Left ventricle myocardium inferior (tissue), 1 donor: Measurements from ENCODE around the gene TIGD2. TPM values are rescaled to one million over a fixed set of nuclear protein-coding genes. Genes with fewer than 3 reads are reported as not detected.
A peak's percentile ranks its signal among the peaks of the same experiment; 100 is the strongest.

Source experiments
- DNase-seq: peaks from one replicate; pipeline ENCODE4 v3.0.0-alpha.2; 2020
- H3K27ac ChIP-seq: fragments of 200-600 bp; replicated peaks from 2 replicates; pipeline ENCODE4 v1.8.0; 2021
- H3K27me3 ChIP-seq: fragments of 200-600 bp; 2 replicates; pipeline ENCODE4 v1.8.0; 2021; ENCODE audit warnings: low read depth
- H3K36me3 ChIP-seq: fragments of 200-600 bp; 2 replicates; pipeline ENCODE4 v1.8.0; 2021
- H3K4me1 ChIP-seq: fragments of 200-600 bp; 2 replicates; pipeline ENCODE4 v1.8.0; 2021
- H3K4me3 ChIP-seq: fragments of 200-600 bp; 2 replicates; pipeline ENCODE4 v1.8.0; 2021; ENCODE audit warnings: mild to moderate bottlenecking, moderate library complexity
- H3K9me3 ChIP-seq: fragments of 200-600 bp; replicated peaks from 2 replicates; pipeline ENCODE4 v1.8.0; 2021
- intact Hi-C: fragments of 100-400 bp; cut with micrococcal nuclease; formaldehyde crosslinking; loops from one replicate; pipeline ENCODE4 v1.11.0; 2022
- long read RNA-seq: library from polyadenylated mRNA; unstranded; transcript quantifications from one replicate; pipeline ENCODE4 v2.0.0, GENCODE V29; 2021
- total RNA-seq: library from RNA; stranded (reverse); fragmentation: NEBNext Ultra II Directional; extraction: Animal tissue kit (Norgen Biotek cat#: 25700); gene quantifications from one replicate; pipeline ENCODE4 v1.2.1, GENCODE V29; 2021
- TF ChIP-seq, protein P1 (sequence below): fragments of 200-600 bp; IDR thresholded peaks from 2 replicates; pipeline ENCODE4 v1.8.0; 2021; ENCODE audit warnings: antibody characterized with exemption, mild to moderate bottlenecking, borderline replicate concordance
- donor health status: DM: no; HTN: yes; CAD: no; lungs with severe emphysema.

TIGD2 gene
- total RNA-seq: 2.0 TPM
- long read RNA-seq, transcript TIGD2-202 (2 exons, 3,217 nt): major isoform, 5 of 6 reads
- long read RNA-seq, partial matches to known transcripts: 0 of 6 reads
- long read RNA-seq, other reads (novel, unspliced or antisense): 0 of 6 reads

GRCh38 chr4:89110986-89111832 is at the start of gene TIGD2:
Gene TIGD2 (plus strand): TSS chr4:89111533. CDS start chr4:89112975, 1,442 bp downstream.
- peaks cover 27% of the 10 kb centered on the region for H3K4me1 ChIP-seq
- peak within 1 kb of the TSS; percentile 86 for H3K4me3 ChIP-seq
- TF ChIP-seq, protein P1, sequence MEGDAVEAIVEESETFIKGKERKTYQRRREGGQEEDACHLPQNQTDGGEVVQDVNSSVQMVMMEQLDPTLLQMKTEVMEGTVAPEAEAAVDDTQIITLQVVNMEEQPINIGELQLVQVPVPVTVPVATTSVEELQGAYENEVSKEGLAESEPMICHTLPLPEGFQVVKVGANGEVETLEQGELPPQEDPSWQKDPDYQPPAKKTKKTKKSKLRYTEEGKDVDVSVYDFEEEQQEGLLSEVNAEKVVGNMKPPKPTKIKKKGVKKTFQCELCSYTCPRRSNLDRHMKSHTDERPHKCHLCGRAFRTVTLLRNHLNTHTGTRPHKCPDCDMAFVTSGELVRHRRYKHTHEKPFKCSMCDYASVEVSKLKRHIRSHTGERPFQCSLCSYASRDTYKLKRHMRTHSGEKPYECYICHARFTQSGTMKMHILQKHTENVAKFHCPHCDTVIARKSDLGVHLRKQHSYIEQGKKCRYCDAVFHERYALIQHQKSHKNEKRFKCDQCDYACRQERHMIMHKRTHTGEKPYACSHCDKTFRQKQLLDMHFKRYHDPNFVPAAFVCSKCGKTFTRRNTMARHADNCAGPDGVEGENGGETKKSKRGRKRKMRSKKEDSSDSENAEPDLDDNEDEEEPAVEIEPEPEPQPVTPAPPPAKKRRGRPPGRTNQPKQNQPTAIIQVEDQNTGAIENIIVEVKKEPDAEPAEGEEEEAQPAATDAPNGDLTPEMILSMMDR: peak; percentile 91
- H3K27ac ChIP-seq: peak within 1 kb of the TSS; percentile 91
- intact Hi-C loops: no loop called here
- H3K36me3 ChIP-seq: no peaks in the 10 kb centered on the region
- no peaks in the 10 kb centered on the region for H3K27me3 ChIP-seq
- peaks cover 19% of the 10 kb centered on the region for H3K9me3 ChIP-seq
- DNase-seq: peak; percentile 90

GRCh38 chr4:89064848-89065247 is 46.5 kb upstream of the TIGD2 start:
- no peaks in the 10 kb centered on the region for H3K4me1 ChIP-seq
- H3K9me3 ChIP-seq: peaks cover 4% of the 10 kb centered on the region
- H3K27me3 ChIP-seq: no peaks in the 10 kb centered on the region
- intact Hi-C loops: no loop called here
- no peak overlapping the region for H3K27ac ChIP-seq
- TF ChIP-seq, protein P1: no peak
- no peak overlapping the region for H3K4me3 ChIP-seq
- DNase-seq: no peak
- H3K36me3 ChIP-seq: no peaks in the 10 kb centered on the region

DNA sequence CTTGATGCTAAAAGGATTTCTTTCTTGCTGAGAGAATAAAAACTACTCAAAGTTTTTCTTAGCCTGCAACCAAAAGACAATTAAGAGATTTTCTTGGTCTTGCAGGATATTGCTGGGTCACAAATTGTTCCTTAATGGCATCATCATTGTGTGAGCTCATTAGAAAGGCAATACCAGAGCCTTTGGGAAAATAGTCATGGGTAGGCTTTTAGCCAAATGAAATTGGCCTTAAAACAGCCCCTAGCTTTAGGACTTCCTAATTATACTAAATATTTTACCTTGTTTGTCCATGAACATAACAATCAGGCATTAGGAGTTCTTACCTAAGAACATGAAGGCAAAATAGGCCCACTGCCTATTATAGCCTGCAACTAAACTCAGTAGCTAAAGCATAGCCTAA is 43.9 kb upstream of the TIGD2 start:
- H3K9me3 ChIP-seq: no peaks in the 10 kb centered on the region
- no peaks in the 10 kb centered on the region for H3K36me3 ChIP-seq
- H3K27ac ChIP-seq: no peak overlapping the region
- TF ChIP-seq, protein P1: no peak
- no peaks in the 10 kb centered on the region for H3K4me1 ChIP-seq
- intact Hi-C loops: no loop called here
- DNase-seq: no peak
- H3K4me3 ChIP-seq: no peak overlapping the region
- no peaks in the 10 kb centered on the region for H3K27me3 ChIP-seq

DNA sequence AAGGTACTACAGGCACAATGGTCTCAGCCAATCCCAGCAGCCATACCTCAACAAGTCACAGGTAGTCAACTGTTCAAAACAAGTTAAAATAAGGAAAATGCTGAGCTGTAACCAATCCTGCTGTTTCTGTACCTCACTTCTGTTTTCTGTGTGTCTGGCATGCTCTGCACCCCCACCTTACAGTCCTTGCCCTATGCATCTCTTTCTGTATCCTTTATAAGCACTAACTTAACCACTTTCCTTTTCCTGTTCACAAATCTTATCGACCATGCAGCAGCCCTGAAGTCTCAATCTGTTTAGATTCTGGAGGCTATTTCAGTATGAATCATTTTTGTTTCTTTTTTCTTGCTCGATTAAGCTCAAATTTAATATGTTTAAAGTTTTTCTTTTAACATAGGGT is 41.9 kb upstream of the TIGD2 start:
- H3K9me3 ChIP-seq: no peaks in the 10 kb centered on the region
- no peak overlapping the region for H3K4me3 ChIP-seq
- TF ChIP-seq, protein P1: no peak
- no peak overlapping the region for H3K27ac ChIP-seq
- H3K27me3 ChIP-seq: no peaks in the 10 kb centered on the region
- no peaks in the 10 kb centered on the region for H3K36me3 ChIP-seq
- intact Hi-C loops: no loop called here
- no peaks in the 10 kb centered on the region for H3K4me1 ChIP-seq
- DNase-seq: no peak

- H3K9me3 ChIP-seq: no peaks in the 10 kb centered on the region
- TF ChIP-seq, protein P1: no peak
- intact Hi-C loops: no loop called here
- H3K36me3 ChIP-seq: no peaks in the 10 kb centered on the region
- DNase-seq: no peak
- no peak overlapping the region for H3K4me3 ChIP-seq
- no peak overlapping the region for H3K27ac ChIP-seq
- no peaks in the 10 kb centered on the region for H3K27me3 ChIP-seq
- H3K4me1 ChIP-seq: no peaks in the 10 kb centered on the region
Measured at GRCh38 chr4:89070041-89070440, 41.3 kb upstream of the TIGD2 start.
